OCI-LY1 (cell line): ENCODE measurements around the gene UNC5A.

Experiments used
- H2AFZ ChIP-seq: fragments of 200-600 bp; sonication (generic), shearing (Covaris generic); 2 replicates; pipeline ENCODE4 v1.6.0; 2014; ENCODE audit warnings: antibody characterized with exemption, mild to moderate bottlenecking, low read length
- H3F3A ChIP-seq: fragments of 200-600 bp; sonication (generic), shearing (Covaris generic); 2 replicates; pipeline ENCODE4 v1.6.0; 2014; ENCODE audit warnings: mild to moderate bottlenecking, antibody characterized with exemption, low read length, moderate library complexity; ENCODE audit not compliant: insufficient read depth
- H3K27ac ChIP-seq: fragments of 200-600 bp; sonication (generic); 2 replicates; pipeline ENCODE4 v1.5.1; 2014; ENCODE audit warnings: low read length, mixed run types, mild to moderate bottlenecking, low read depth; ENCODE audit not compliant: poor library complexity, severe bottlenecking
- H3K27me3 ChIP-seq: fragments of 200-600 bp; sonication (generic); 2 replicates; pipeline ENCODE4 v1.6.0; 2014; ENCODE audit warnings: antibody characterized with exemption, mild to moderate bottlenecking, low read length, moderate library complexity; ENCODE audit not compliant: insufficient read depth
- H3K36me3 ChIP-seq: fragments of 200-600 bp; sonication (generic); 2 replicates; pipeline ENCODE4 v1.6.1; 2014; ENCODE audit warnings: mild to moderate bottlenecking, antibody characterized with exemption, low read length, moderate library complexity, mixed read lengths; ENCODE audit not compliant: insufficient read depth
- H3K4me1 ChIP-seq: fragments of 200-600 bp; sonication (generic); 2 replicates; pipeline ENCODE4 v1.5.1; 2014; ENCODE audit warnings: mild to moderate bottlenecking, low read length, moderate library complexity; ENCODE audit not compliant: insufficient read depth, severe bottlenecking
- H3K4me2 ChIP-seq: fragments of 200-600 bp; sonication (generic), shearing (Covaris generic); 2 replicates; pipeline ENCODE4 v1.6.1; 2014; ENCODE audit warnings: low read length
- H3K4me3 ChIP-seq: fragments of 200-600 bp; sonication (generic); 2 replicates; pipeline ENCODE4 v1.5.1; 2014; ENCODE audit warnings: low read length, low read depth, mild to moderate bottlenecking, mixed read lengths; ENCODE audit not compliant: poor library complexity, severe bottlenecking
- H3K79me2 ChIP-seq: fragments of 200-600 bp; shearing (Covaris generic); 2 replicates; pipeline ENCODE4 v1.6.1; 2016; ENCODE audit warnings: mixed run types, low read length, mixed read lengths; ENCODE audit not compliant: insufficient read depth
- H3K9ac ChIP-seq: fragments of 200-600 bp; sonication (generic), shearing (Covaris generic); 2 replicates; pipeline ENCODE4 v1.6.1; 2014; ENCODE audit warnings: mild to moderate bottlenecking, low read length, mixed read lengths
- H3K9me2 ChIP-seq: fragments of 200-600 bp; sonication (generic), shearing (Covaris generic); 2 replicates; pipeline ENCODE4 v1.6.1; 2014; ENCODE audit warnings: low read depth, mild to moderate bottlenecking, low read length, mixed read lengths
- H3K9me3 ChIP-seq: fragments of 200-600 bp; shearing (Covaris generic); 2 replicates; pipeline ENCODE4 v1.6.1; 2014; ENCODE audit warnings: low read length, mixed read lengths
- H4K20me1 ChIP-seq: fragments of 200-600 bp; sonication (generic), shearing (Covaris generic); 2 replicates; pipeline ENCODE4 v1.6.0; 2016; ENCODE audit warnings: mild to moderate bottlenecking, low read length; ENCODE audit not compliant: insufficient read depth
- EZH2 ChIP-seq: fragments of 200-600 bp; sonication (generic), shearing (Covaris generic); IDR thresholded peaks from 2 replicates; pipeline ENCODE4 v1.8.0; 2017; ENCODE audit warnings: borderline replicate concordance, mixed run types, mild to moderate bottlenecking, antibody characterized with exemption, low read length, moderate library complexity, mixed read lengths
- TF ChIP-seq, protein P1 (sequence below): fragments of 200-600 bp; sonication (generic), shearing (Covaris generic); IDR thresholded peaks from 2 replicates; pipeline ENCODE4 v1.5.1; 2017; ENCODE audit warnings: mild to moderate bottlenecking, antibody characterized with exemption, low read length, moderate library complexity, mixed read lengths

Gene UNC5A

DNA sequence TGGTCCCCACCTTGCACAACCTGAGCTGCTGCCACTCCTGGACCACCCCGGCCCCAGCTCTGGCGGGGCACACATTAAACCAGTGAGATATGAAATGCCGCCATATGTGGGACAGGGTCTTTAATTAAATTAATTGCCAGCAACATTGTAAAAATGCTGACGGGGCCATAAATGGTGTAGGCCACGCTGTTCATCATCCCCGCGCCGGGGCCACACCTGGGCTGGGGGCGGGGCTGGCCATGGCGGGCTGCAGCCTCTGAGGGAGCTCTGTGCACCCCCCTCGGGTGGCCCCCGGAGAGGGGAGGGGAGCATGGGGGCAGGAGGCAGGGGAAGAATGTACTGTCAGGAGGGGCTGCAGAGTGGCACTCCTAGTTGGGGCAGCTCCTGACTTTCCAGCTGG is 41.0 kb downstream of the UNC5A start:
- TF ChIP-seq, protein P1, sequence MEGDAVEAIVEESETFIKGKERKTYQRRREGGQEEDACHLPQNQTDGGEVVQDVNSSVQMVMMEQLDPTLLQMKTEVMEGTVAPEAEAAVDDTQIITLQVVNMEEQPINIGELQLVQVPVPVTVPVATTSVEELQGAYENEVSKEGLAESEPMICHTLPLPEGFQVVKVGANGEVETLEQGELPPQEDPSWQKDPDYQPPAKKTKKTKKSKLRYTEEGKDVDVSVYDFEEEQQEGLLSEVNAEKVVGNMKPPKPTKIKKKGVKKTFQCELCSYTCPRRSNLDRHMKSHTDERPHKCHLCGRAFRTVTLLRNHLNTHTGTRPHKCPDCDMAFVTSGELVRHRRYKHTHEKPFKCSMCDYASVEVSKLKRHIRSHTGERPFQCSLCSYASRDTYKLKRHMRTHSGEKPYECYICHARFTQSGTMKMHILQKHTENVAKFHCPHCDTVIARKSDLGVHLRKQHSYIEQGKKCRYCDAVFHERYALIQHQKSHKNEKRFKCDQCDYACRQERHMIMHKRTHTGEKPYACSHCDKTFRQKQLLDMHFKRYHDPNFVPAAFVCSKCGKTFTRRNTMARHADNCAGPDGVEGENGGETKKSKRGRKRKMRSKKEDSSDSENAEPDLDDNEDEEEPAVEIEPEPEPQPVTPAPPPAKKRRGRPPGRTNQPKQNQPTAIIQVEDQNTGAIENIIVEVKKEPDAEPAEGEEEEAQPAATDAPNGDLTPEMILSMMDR, result no peak
- no peak for TF ChIP-seq EZH2
- H3K9me2 ChIP-seq, result no peaks in the 10 kb centered on the region
- H3K9me3 ChIP-seq, result no peaks in the 10 kb centered on the region
- H3K27ac ChIP-seq, result no peak overlapping the region
- H3K9ac ChIP-seq, result no peak overlapping the region
- no peaks in the 10 kb centered on the region for H3K79me2 ChIP-seq
- no peak overlapping the region for H3K4me3 ChIP-seq
- H3K4me2 ChIP-seq, result no peak overlapping the region
- H3K27me3 ChIP-seq, result peaks cover 12% of the 10 kb centered on the region
- no peaks in the 10 kb centered on the region for H3K36me3 ChIP-seq
- no peak overlapping the region for H2AFZ ChIP-seq
- H3F3A ChIP-seq, result no peaks in the 10 kb centered on the region
- H3K4me1 ChIP-seq, result no peaks in the 10 kb centered on the region
- H4K20me1 ChIP-seq, result no peaks in the 10 kb centered on the region

DNA sequence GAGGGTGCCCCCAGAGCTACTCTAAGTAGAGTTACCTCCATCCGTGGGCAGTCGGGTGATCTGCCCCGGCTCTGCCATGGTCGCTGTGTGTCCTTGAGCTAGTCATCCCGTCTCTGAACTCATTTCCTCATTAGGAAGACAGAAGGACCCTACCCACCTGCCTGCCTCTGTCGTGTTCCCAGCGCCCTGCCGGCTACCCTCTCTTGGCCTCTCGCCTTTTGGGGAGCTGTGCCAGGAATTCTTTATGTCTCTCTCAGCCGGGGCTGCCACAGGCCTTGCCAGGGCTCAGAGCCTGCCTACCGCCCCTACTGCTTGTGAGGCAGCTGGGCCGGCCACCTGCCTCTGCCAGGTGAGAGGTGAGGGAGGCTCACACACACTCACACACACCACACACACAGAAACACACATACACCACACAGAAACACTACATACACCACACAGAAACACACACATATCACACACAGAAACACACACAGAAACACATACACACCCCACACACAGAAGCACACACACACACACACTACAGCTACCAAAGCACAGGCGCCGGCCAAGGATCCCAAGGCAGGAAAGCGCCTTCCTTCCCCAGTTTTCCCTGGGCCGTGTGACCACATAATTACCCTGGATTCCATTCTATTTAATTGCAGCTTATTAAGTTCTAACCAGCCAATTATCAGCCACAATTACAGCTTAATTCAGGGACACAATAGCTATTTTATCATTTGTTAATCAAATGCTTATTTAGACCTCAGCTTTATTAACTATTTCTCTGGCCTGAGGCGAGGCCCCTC is 41.7 kb downstream of the UNC5A start:
- Histone ChIP-seq H3K4me1 (no peaks in the 10 kb centered on the region), H3K9me2 (no peaks in the 10 kb centered on the region), H3K27me3 (peaks cover 12% of the 10 kb centered on the region), H3F3A (no peaks in the 10 kb centered on the region), H3K9ac (no peak overlapping the region), H4K20me1 (no peaks in the 10 kb centered on the region), H3K79me2 (no peaks in the 10 kb centered on the region), H2AFZ (no peak overlapping the region), H3K4me3 (no peak overlapping the region), H3K27ac (no peak overlapping the region), H3K9me3 (no peaks in the 10 kb centered on the region), H3K4me2 (no peak overlapping the region), H3K36me3 (no peaks in the 10 kb centered on the region)
- TF ChIP-seq, protein P1, result no peak
- no peak for TF ChIP-seq EZH2

DNA sequence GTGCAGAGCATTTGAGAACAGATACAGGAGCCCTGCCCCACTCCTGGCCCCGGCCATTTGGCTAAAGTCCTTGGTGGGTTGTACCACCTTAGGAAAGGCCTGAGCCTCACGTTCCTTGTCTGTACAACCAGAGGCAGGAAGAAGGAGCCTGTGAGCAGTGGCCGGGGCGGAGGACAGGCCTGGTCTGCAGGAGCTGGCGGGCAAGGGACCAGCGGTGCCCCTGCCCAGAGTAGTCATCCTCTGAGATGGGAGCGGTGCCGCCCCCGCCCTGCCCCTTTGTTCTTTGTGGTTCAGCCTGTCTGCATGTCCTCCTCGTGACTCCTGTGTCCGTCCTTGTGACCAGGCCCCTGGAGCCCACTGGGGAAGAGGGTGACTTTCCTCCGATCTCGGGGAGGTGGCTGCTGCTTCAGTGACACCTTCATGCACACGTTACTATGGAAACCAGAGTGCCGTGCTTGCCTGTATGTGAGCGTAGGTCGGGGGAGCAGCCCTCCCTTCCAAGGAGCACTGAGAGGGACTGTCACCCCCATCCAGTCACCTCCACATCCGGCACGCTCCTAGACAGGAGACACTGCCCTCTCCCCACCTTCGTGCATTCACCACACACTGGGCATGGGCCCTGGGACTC is 42.9 kb downstream of the UNC5A start:
- H3K36me3 ChIP-seq, result no peaks in the 10 kb centered on the region
- H3K27ac ChIP-seq, result no peak overlapping the region
- H3K9ac ChIP-seq, result no peak overlapping the region
- TF ChIP-seq, protein P1, result no peak
- no peak for TF ChIP-seq EZH2
- no peaks in the 10 kb centered on the region for H3K9me2 ChIP-seq
- H3K27me3 ChIP-seq, result peaks cover 12% of the 10 kb centered on the region
- H3K79me2 ChIP-seq, result no peaks in the 10 kb centered on the region
- no peaks in the 10 kb centered on the region for H3K9me3 ChIP-seq
- H3K4me2 ChIP-seq, result no peak overlapping the region
- no peaks in the 10 kb centered on the region for H4K20me1 ChIP-seq
- no peaks in the 10 kb centered on the region for H3K4me1 ChIP-seq
- no peak overlapping the region for H2AFZ ChIP-seq
- no peaks in the 10 kb centered on the region for H3F3A ChIP-seq
- H3K4me3 ChIP-seq, result no peak overlapping the region
